ENCODE measurements around the gene CHCHD3. TPM values are rescaled to one million over a fixed set of nuclear protein-coding genes. Genes with fewer than 3 reads are reported as not detected.
A peak's percentile ranks its signal among the peaks of the same experiment; 100 is the strongest.

The CHCHD3 gene
- total and polyA plus RNA-seq, 12 donors = 12.3 to 113 (median 54.2) TPM

- Histone ChIP-seq H3K4me1 (replicated peaks in 1 of 2) (peaks cover 29 to 49% of the 10 kb centered on the region in 2 donors), H3K4me3 (no peak overlapping the region), H3K9me3 (replicated peaks in 1 of 3) (no peaks in the 10 kb centered on the region), H3K27me3 (no peaks in the 10 kb centered on the region), H3K27ac (peak overlapping the region in 3 of 5 donors; percentile 2 to 5 (median 5)), H3K36me3 (replicated peaks in 1 of 2) (no peaks in the 10 kb centered on the region)
- 35 to 74% (median 49%) methylated on average over 2 of the region's 2 CpGs for WGBS, 4 donors
- intact Hi-C loops (cut with DNase I) = no loop called here
- TF ChIP-seq, protein P1, sequence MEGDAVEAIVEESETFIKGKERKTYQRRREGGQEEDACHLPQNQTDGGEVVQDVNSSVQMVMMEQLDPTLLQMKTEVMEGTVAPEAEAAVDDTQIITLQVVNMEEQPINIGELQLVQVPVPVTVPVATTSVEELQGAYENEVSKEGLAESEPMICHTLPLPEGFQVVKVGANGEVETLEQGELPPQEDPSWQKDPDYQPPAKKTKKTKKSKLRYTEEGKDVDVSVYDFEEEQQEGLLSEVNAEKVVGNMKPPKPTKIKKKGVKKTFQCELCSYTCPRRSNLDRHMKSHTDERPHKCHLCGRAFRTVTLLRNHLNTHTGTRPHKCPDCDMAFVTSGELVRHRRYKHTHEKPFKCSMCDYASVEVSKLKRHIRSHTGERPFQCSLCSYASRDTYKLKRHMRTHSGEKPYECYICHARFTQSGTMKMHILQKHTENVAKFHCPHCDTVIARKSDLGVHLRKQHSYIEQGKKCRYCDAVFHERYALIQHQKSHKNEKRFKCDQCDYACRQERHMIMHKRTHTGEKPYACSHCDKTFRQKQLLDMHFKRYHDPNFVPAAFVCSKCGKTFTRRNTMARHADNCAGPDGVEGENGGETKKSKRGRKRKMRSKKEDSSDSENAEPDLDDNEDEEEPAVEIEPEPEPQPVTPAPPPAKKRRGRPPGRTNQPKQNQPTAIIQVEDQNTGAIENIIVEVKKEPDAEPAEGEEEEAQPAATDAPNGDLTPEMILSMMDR (IDR thresholded peaks at IDR 0.05) = no peak
- no peak for TF ChIP-seq POLR2A (IDR thresholded peaks at IDR 0.05)
- no peak for DNase-seq
Observed at GRCh38 chr7:133052826-133053225, 29.1 kb downstream of the CHCHD3 start.

- peaks cover 29 to 49% of the 10 kb centered on the region in 2 donors for H3K4me1 ChIP-seq (replicated peaks in 1 of 2)
- no peak for TF ChIP-seq POLR2A (IDR thresholded peaks at IDR 0.05)
- TF ChIP-seq, protein P1 (IDR thresholded peaks at IDR 0.05) = no peak
Observed at GRCh38 chr7:133052401-133052756, 29.5 kb downstream of the CHCHD3 start.

DNA sequence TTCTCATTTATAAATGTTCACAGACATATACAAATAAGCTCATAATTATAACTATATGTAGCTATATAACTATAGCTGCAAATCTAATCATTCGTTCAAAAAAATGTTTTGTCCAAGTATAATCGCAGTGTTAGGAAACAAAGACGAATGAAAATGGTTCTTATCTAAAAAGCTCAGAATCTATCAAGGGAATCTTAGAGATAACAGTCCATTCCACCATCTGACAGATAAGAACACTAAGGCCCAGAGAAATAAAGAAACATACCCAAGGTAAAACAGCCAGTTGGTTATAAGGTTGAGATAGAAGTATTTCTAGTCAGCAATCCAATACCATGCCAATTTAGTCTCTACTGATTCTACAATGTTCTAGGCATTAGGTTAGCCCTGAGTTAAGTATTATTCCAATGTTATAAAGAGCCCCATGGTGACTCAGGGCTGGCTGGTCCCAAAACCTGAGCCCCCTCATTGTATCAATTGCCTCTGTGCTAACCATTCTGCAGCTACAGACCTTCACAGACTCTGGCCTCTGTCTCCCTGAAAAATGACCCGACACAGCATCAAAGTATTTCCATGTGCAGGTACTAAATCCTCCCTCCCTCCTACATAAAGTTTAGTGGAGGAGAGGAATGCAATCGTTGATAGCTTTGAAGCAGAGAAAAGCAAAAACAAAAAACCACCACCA is 30.0 kb downstream of the CHCHD3 start:
- H3K27ac ChIP-seq = peak overlapping the region in 1 of 5 donors; percentile 2
- H3K4me1 ChIP-seq (replicated peaks in 1 of 2) = peaks cover 29 to 49% of the 10 kb centered on the region in 2 donors
- WGBS, 4 donors = 53 to 60% (median 56%) methylated on average over 5 of the region's 5 CpGs
- intact Hi-C loops (cut with DNase I) = no loop called here
- DNase-seq = no peak
- no peaks in the 10 kb centered on the region for H3K9me3 ChIP-seq (replicated peaks in 1 of 3)
- H3K36me3 ChIP-seq (replicated peaks in 1 of 2) = no peaks in the 10 kb centered on the region
- no peaks in the 10 kb centered on the region for H3K27me3 ChIP-seq
- no peak for TF ChIP-seq POLR2A (IDR thresholded peaks at IDR 0.05)
- TF ChIP-seq, protein P1 (IDR thresholded peaks at IDR 0.05) = no peak
- no peak overlapping the region for H3K4me3 ChIP-seq

More at GRCh38 chr7:133052401-133052756, 29.5 kb downstream of the CHCHD3 start:
- no peaks in the 10 kb centered on the region for H3K27me3 ChIP-seq
- H3K27ac ChIP-seq = peak overlapping the region in 1 of 5 donors; percentile 2
- intact Hi-C loops (cut with DNase I) = no loop called here
- WGBS, 4 donors = 74 to 86% (median 78%) methylated on average over 1 of the region's 1 CpG
- no peaks in the 10 kb centered on the region for H3K9me3 ChIP-seq (replicated peaks in 1 of 3)
- H3K4me3 ChIP-seq = no peak overlapping the region
- H3K36me3 ChIP-seq (replicated peaks in 1 of 2) = no peaks in the 10 kb centered on the region
- DNase-seq = no peak

- H3K27me3 ChIP-seq = no peaks in the 10 kb centered on the region
- peaks cover 29 to 47% of the 10 kb centered on the region in 2 donors for H3K4me1 ChIP-seq (replicated peaks in 1 of 2)
- no peaks in the 10 kb centered on the region for H3K36me3 ChIP-seq (replicated peaks in 1 of 2)
- H3K4me3 ChIP-seq = no peak overlapping the region
- TF ChIP-seq POLR2A (IDR thresholded peaks at IDR 0.05) = no peak
- TF ChIP-seq, protein P1 (IDR thresholded peaks at IDR 0.05) = peak in 1 of 6 experiments; percentile 11
- intact Hi-C loops (cut with DNase I) = no loop called here
- H3K9me3 ChIP-seq (replicated peaks in 1 of 3) = no peaks in the 10 kb centered on the region
- H3K27ac ChIP-seq = peak overlapping the region in 1 of 5 donors; percentile 20
- 21 to 41% (median 29%) methylated on average over 2 of the region's 2 CpGs for WGBS, 4 donors
- peak in 6 of 7 donors; percentile 27 to 59 (median 37) for DNase-seq
Observed at GRCh38 chr7:133051066-133051465, 30.8 kb downstream of the CHCHD3 start.
